ENCODE measurements around the gene MCM8. TPM values are rescaled to one million over a fixed set of nuclear protein-coding genes. Genes with fewer than 3 reads are reported as not detected.

Gene MCM8
- total RNA-seq, 2 donors from 2014 or later, result 26.1 to 43.0 TPM

GRCh38 chr20:6045566-6045965 lies 95.1 kb downstream of the MCM8 start:
- DNase-seq, result no peak
- no peak overlapping the region for H3K4me3 Mint-ChIP-seq
- Histone ChIP-seq H3K27ac (ENCODE audit: low read depth, low read length) (no peak overlapping the region), H3K36me3 (ENCODE audit: control insufficient read depth, insufficient read depth, low read length) (peaks cover 2% of the 10 kb centered on the region), H3K27me3 (ENCODE audit: control insufficient read depth, insufficient read depth, low read length, poor library complexity, severe bottlenecking) (peaks cover 6% of the 10 kb centered on the region), H3K9me3 (ENCODE audit: control insufficient read depth, low read length) (no peaks in the 10 kb centered on the region), H3K4me1 (ENCODE audit: control insufficient read depth, insufficient read depth, low read length) (no peaks in the 10 kb centered on the region), H3K4me3 (ENCODE audit: low read length) (no peak overlapping the region), H3K9ac (ENCODE audit: extremely low read depth, low read length, poor library complexity, severe bottlenecking) (no peak overlapping the region)
- H3K9me3 Mint-ChIP-seq, result no peaks in the 10 kb centered on the region
- H3K4me1 Mint-ChIP-seq, result no peaks in the 10 kb centered on the region
- H3K36me3 Mint-ChIP-seq (ENCODE audit: low read depth), result peaks cover 18% of the 10 kb centered on the region
- no peak overlapping the region for H3K27ac Mint-ChIP-seq
- peaks cover 24% of the 10 kb centered on the region for H3K27me3 Mint-ChIP-seq (ENCODE audit: insufficient read depth)
- no peak for TF ChIP-seq CTCF (conservative IDR thresholded peaks at IDR 0.05)

- H3K36me3 ChIP-seq (ENCODE audit: control insufficient read depth, insufficient read depth, low read length), result no peaks in the 10 kb centered on the region
- no peaks in the 10 kb centered on the region for H3K4me1 ChIP-seq (ENCODE audit: control insufficient read depth, insufficient read depth, low read length)
- Mint-ChIP-seq H3K9me3 (no peaks in the 10 kb centered on the region), H3K36me3 (ENCODE audit: low read depth) (peaks cover 16% of the 10 kb centered on the region), H3K27ac (no peak overlapping the region), H3K4me3 (no peak overlapping the region), H3K27me3 (ENCODE audit: insufficient read depth) (peaks cover 33% of the 10 kb centered on the region), H3K4me1 (no peaks in the 10 kb centered on the region)
- DNase-seq, result no peak
- no peak overlapping the region for H3K27ac ChIP-seq (ENCODE audit: low read depth, low read length)
- H3K27me3 ChIP-seq (ENCODE audit: control insufficient read depth, insufficient read depth, low read length, poor library complexity, severe bottlenecking), result peaks cover 15% of the 10 kb centered on the region
- no peak overlapping the region for H3K9ac ChIP-seq (ENCODE audit: extremely low read depth, low read length, poor library complexity, severe bottlenecking)
- TF ChIP-seq CTCF (conservative IDR thresholded peaks at IDR 0.05), result no peak
- no peaks in the 10 kb centered on the region for H3K9me3 ChIP-seq (ENCODE audit: control insufficient read depth, low read length)
- 94 to 100% methylated on average over 1 of the region's 1 CpG for WGBS, 2 experiments (ENCODE audit: insufficient coverage in 1 of 2, insufficient read length in 1 of 2)
- H3K4me3 ChIP-seq (ENCODE audit: low read length), result no peak overlapping the region
Measured at GRCh38 chr20:6046432-6046831, 96.0 kb downstream of the MCM8 start.

- Mint-ChIP-seq H3K27me3 (ENCODE audit: insufficient read depth) (peaks cover 51% of the 10 kb centered on the region), H3K4me1 (peaks cover 5% of the 10 kb centered on the region), H3K9me3 (no peaks in the 10 kb centered on the region), H3K36me3 (ENCODE audit: low read depth) (peaks cover 6% of the 10 kb centered on the region), H3K4me3 (no peak overlapping the region), H3K27ac (no peak overlapping the region)
- Histone ChIP-seq H3K9ac (ENCODE audit: extremely low read depth, low read length, poor library complexity, severe bottlenecking) (no peak overlapping the region), H3K4me3 (ENCODE audit: low read length) (no peak overlapping the region), H3K27me3 (ENCODE audit: control insufficient read depth, insufficient read depth, low read length, poor library complexity, severe bottlenecking) (peaks cover 35% of the 10 kb centered on the region), H3K27ac (ENCODE audit: low read depth, low read length) (no peak overlapping the region), H3K9me3 (ENCODE audit: control insufficient read depth, low read length) (no peaks in the 10 kb centered on the region), H3K4me1 (ENCODE audit: control insufficient read depth, insufficient read depth, low read length) (no peaks in the 10 kb centered on the region), H3K36me3 (ENCODE audit: control insufficient read depth, insufficient read depth, low read length) (no peaks in the 10 kb centered on the region)
- 89 to 100% methylated on average over 2 to 3 of the region's 3 CpGs for WGBS, 2 experiments (ENCODE audit: insufficient coverage in 1 of 2, insufficient read length in 1 of 2)
- no peak for DNase-seq
- TF ChIP-seq CTCF (conservative IDR thresholded peaks at IDR 0.05), result no peak
Measured at GRCh38 chr20:6048391-6048790, 97.9 kb downstream of the MCM8 start.

Other genes with a start within 250 kb of the MCM8 start
- 1 to 10 TPM; 4.0 to 6.6 TPM for gene SHLD1, start 200.3 kb upstream of the MCM8 start, total RNA-seq
- gene CHGB, start 39.1 kb upstream of the MCM8 start, total RNA-seq, result under 1 TPM in 1 of 2 donors, not detected in 1; 0.46 TPM
- gene TRMT6, start 119 bp upstream of the MCM8 start, total RNA-seq, result 10 to 100 TPM; 16.9 to 19.1 TPM
- 10 to 100 TPM; 39.0 to 54.5 TPM for gene CRLS1, start 55.5 kb downstream of the MCM8 start, total RNA-seq
- gene LRRN4, start 103.4 kb downstream of the MCM8 start, total RNA-seq, result 1 to 10 TPM; 1.6 to 7.6 TPM
- gene FERMT1, start 172.4 kb downstream of the MCM8 start, total RNA-seq, result 1 to 10 TPM; 3.5 to 4.1 TPM